ENCODE results near the gene LRRC66. TPM values are rescaled to one million over a fixed set of nuclear protein-coding genes. Genes with fewer than 3 reads are reported as not detected.

Gene LRRC66
- total and polyA plus RNA-seq, 2 of the 13 experiments (the other 11 are each of a cell fraction or from before 2014, with no cell fraction given) = not detected

- TF ChIP-seq PCBP1 (IDR thresholded peaks at IDR 0.05; ENCODE audit: borderline replicate concordance, low read depth, low read length) (no peak), MEIS2 (CRISPR knock-in tag; IDR thresholded peaks at IDR 0.05) (no peak; the same call in 1 of the 2 replicates), ZNF33A (CRISPR knock-in tag; IDR thresholded peaks at IDR 0.05; ENCODE audit: borderline replicate concordance) (no peak), XBP1 (CRISPR knock-in tag; IDR thresholded peaks at IDR 0.05) (no peak), PLSCR1 (CRISPR knock-in tag; IDR thresholded peaks at IDR 0.05; ENCODE audit: borderline replicate concordance) (no peak), AHDC1 (CRISPR knock-in tag; IDR thresholded peaks at IDR 0.05; ENCODE audit: borderline replicate concordance) (no peak; the same call in 1 of the 2 replicates), MXI1 (IDR thresholded peaks at IDR 0.05; ENCODE audit: borderline replicate concordance, low read depth, low read length) (peak; percentile 94; the same call in 2 of the 3 replicates), PLRG1 (conservative IDR thresholded peaks at IDR 0.05) (no peak), NFE2L2 (IDR thresholded peaks at IDR 0.05; ENCODE audit: low read length) (no peak), ZNF501 (CRISPR knock-in tag; IDR thresholded peaks at IDR 0.05) (peak; percentile 71; the same call in 1 of the 2 replicates), PBX2 (CRISPR knock-in tag; IDR thresholded peaks at IDR 0.05) (no peak), MED1 (CRISPR knock-in tag; IDR thresholded peaks at IDR 0.05) (peak; percentile 33; the same call in 1 of the 2 replicates), ASH2L (IDR thresholded peaks at IDR 0.05; ENCODE audit: insufficient read length, low read depth, low read length) (peak; percentile 46), RORA (CRISPR knock-in tag; IDR thresholded peaks at IDR 0.05) (no peak), TRIM24 (CRISPR knock-in tag; IDR thresholded peaks at IDR 0.05) (no peak), STAG1 (CRISPR knock-in tag; IDR thresholded peaks at IDR 0.05) (no peak), CBX5 (CRISPR knock-in tag; IDR thresholded peaks at IDR 0.05; ENCODE audit: borderline replicate concordance) (no peak), ZNF589 (CRISPR knock-in tag; conservative IDR thresholded peaks at IDR 0.05) (no peak), ELK4 (CRISPR knock-in tag; IDR thresholded peaks at IDR 0.05; ENCODE audit: borderline replicate concordance) (no peak), ZNF136 (CRISPR knock-in tag; IDR thresholded peaks at IDR 0.05; ENCODE audit: low read depth) (0 out of 2 replicates have a peak, but pooled peaks have one; percentile 26), SIN3A (IDR thresholded peaks at IDR 0.05; ENCODE audit: borderline replicate concordance, low read depth, low read length) (peak; percentile 98)
Measured at GRCh38 chr4:52051615-52052474, 31.7 kb upstream of the LRRC66 start (continued).

All from HepG2 (cell line).